GM19023 (cell line): ENCODE measurements around the gene P4HA3.

ENCODE experiments used
- ATAC-seq: cut with Tn5 transposase; IDR thresholded peaks from one replicate; pipeline ENCODE4 v1.9.1; 2021; ENCODE audit warnings: mild to moderate bottlenecking, moderate library complexity; ENCODE audit not compliant: unreplicated experiment

Gene P4HA3

DNA sequence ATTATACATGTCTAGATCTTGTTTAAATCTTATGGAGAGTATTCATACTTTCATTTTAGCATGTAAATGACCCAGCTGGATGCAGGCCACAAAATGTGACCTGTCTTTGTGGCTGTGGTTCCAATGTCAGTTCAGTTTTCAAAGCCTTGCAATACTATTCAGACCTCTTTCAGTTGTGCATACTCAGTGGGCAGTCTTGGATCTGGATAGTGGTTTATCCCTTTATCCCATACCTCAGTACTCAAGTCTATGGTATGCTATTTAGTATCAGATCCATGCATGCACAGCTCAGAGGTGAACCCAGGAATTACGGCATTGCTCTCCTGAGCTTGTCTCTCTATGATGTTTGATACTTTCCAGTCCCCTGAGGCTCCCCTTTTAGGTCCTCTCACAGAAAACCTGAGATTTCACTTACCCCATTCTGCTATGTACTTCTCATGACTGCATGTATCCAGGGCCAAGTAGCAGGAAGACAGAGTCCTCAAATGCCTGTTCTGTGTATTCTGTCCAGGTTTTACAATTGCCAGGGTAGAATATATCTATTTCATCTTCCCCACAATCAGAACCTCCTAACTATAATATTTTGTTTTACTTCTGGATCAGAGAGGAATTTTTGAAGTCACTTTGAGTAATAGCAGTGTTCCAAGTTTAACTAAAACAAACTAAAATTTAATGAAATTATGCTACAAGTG lies 6.9 kb upstream of the P4HA3 start:
- no peak for ATAC-seq

DNA sequence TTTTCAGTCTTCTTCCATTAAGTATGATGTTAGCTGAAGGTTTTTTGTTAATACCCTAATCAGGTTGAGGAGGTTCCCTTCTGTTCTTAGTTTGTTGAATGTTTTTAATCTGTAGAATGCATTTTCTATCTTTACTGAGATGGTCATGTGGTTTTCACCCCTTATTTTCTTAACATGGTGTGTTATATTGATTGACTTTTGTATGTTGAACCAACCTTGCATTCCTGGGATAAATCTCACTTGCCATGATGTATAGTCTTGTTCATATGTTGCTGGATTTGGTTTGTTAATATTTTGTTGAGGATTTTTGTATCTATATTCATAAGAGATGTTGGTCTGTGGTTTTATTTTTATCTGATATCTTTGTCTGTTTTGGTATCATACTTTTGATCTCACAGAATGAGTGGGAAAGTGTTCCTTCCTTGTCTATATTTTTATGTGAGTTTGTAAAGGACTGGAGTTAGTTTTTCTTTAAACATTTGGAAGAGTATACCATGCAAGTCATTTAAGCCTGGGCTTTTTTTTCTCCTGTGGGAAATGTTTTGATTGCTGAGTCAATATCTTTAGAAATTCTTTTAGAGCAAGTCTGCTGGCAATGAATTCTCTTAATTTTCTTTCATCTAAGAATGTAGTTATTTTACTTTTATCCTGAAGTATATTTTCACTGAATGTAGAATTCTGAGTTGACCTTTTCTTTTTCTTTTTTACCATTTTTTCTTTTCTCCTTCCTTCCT lies 5.5 kb upstream of the P4HA3 start:
- ATAC-seq = no peak

DNA sequence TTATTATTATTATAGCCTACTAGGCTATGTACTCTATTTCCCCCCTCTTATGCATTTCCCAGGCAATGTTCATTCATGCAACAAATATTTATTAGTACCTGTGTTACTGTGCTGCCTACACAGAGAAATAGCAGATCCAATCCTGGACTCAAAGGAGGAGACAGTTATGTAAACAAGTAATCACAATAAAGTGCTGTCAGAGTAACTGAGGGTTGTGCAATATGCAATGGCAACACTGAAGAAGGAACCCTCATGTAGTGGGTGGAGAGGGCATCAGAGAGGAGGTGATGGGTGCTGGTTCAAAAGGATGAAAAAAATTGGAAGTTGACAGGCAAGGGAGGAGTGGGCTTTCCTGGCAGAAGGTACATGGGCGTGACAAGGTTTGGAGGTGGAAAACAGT lies 886 bp upstream of the P4HA3 start:
- no peak for ATAC-seq

DNA sequence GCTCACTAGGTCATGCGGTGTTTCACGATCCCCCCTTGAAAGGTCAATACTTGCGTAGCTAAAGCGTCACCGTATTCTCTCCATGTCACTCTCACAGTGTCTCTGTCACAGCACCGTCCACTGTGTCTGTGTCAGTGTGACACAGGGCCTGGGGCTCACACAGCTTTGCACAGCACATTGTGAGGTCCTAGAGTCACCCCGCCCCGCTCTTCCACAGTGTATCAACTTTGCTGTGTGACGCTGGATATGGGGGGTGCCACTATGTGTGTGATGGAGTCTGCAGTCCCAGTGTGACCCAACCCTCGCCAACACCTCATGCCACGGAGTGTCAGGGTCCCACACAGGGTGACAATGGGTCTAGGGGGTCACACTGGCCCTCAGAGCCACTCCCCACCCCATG lies 583 bp downstream of the P4HA3 start:
- ATAC-seq = no peak

GRCh38 chr11:74307434-74307833 lies 4.0 kb downstream of the P4HA3 start:
- no peak for ATAC-seq

- no peak for ATAC-seq
Measured at GRCh38 chr11:74306435-74307175, 4.8 kb downstream of the P4HA3 start.

- no peak for ATAC-seq
Measured at GRCh38 chr11:74299015-74299414, 12.4 kb downstream of the P4HA3 start.

DNA sequence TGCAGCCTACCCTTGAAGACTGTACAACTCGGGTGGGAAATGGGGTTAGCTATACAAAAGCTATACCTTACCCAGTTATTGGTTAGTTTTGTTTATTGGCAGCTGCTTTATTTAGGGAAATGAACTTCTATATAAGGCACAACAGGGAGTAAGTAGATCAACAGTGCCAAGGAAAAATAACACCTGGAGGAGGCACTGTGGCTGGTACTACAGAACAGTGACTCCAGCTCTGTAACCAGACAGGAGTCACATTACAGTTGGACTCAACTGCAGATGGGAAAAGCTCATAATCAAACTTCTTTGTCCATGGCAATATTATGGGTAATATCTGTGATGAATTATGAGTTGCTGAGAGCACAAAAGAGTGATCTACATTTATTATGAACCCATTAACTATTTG lies 14.0 kb downstream of the P4HA3 start:
- no peak for ATAC-seq

- ATAC-seq = no peak
Measured at GRCh38 chr11:74288911-74289310, 22.5 kb downstream of the P4HA3 start.

DNA sequence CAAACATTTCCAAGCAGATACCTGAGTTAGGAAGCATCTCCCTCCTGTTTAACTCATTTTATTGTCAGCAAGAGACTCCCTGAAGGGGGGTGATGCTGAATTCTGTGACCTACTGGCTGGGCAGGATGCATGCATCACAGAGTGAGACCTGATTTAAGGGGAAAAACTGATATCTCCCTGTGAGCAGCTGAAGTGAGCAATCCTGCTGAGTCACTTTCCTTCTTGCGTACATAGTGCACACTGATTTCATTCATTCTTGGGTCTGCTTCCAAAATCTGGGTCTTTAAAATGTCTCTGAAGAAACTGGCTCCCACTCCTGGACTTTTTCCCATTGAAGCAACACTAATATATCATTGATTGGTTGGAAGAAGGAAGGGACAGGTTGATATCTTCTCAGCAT lies 23.3 kb downstream of the P4HA3 start:
- ATAC-seq = no peak

GRCh38 chr11:74284466-74284865 lies 27.0 kb downstream of the P4HA3 start:
- ATAC-seq = no peak

- ATAC-seq = no peak
Measured at GRCh38 chr11:74283580-74284180, 27.8 kb downstream of the P4HA3 start.

DNA sequence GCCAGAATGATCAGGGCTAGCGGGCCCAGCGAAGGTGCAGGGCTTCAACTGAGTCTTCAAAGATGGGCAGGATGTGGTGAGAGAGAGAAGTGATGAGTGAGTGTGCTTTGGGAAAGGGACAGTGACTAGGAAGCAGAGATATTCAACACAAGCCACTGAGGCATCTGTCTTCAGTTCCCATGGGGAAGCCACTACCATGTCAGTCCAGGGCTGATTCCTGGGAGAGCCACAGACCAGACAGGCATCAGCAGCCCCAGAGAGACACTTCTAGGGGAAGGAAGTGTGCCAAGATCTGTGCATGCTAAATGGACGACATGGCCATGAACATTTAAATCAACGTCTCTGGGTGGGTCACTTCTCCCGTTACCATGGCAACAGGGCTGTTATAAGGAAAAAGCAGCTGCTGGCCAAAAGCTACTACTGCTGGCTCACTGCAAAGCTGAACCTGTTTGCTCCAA lies 28.5 kb downstream of the P4HA3 start:
- no peak for ATAC-seq

DNA sequence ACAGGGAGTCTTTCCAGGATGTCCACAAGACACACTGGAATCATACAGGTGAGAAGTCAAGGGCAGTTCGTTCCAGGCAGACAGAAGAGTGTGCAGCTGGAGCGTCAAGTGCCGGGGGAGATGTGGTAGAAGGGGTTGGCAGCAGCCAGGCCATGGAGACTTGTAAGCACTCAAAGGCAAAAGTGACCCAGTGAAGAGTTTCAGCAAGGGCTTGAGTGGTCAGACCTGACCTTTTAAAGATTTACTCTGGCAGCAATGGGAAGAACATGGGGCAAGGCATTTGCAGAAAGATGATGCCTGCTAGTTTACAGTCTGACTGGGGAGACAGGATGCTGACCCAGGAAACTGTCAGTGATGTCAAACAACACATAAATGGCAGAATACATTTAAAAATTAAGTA lies 29.0 kb downstream of the P4HA3 start:
- no peak for ATAC-seq

DNA sequence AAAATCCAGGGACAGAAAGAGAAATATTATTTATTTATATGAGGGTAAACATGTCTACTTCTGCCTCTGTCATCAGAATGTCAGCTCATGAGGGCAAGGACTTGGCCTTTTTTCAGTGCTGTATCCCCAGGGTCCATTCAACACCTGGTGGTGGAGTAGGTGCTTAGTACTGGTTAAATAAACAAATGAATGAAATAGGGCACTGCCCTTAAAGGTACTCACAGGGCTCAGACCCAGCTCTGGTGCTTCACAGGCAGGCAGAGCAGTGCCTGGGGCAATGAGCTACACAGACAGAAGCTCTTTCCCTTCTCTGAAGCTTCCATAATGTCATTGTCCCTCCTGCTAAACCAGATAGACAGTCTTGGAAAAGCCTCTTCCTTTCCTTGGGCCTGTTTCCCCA lies 30.9 kb downstream of the P4HA3 start:
- no peak for ATAC-seq

- no peak for ATAC-seq
Measured at GRCh38 chr11:74279256-74279655, 32.2 kb downstream of the P4HA3 start.

GRCh38 chr11:74278721-74279161 lies 32.7 kb downstream of the P4HA3 start:
- ATAC-seq = no peak

GRCh38 chr11:74278103-74278502 lies 33.3 kb downstream of the P4HA3 start:
- no peak for ATAC-seq

GRCh38 chr11:74276581-74276980 lies 34.9 kb downstream of the P4HA3 start:
- ATAC-seq = no peak

DNA sequence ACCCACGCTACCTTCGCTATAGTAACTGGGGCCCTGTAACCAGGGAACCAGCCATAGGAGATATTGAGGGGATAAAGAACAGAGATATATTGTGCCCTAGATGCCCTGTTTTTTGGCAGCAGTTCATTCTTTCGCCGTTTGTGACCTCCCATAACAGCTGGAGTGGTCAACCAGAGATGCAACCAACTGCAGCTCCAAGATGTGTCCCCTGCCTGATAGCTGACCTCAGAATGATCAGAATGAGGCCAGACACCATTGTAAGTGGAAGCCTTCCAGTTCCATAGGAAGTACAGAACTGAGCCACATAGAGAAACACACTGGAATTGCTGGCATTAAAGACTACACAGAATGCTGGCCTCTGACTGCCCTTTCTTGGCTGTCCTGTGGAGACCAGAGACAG lies 39.2 kb downstream of the P4HA3 start:
- no peak for ATAC-seq

DNA sequence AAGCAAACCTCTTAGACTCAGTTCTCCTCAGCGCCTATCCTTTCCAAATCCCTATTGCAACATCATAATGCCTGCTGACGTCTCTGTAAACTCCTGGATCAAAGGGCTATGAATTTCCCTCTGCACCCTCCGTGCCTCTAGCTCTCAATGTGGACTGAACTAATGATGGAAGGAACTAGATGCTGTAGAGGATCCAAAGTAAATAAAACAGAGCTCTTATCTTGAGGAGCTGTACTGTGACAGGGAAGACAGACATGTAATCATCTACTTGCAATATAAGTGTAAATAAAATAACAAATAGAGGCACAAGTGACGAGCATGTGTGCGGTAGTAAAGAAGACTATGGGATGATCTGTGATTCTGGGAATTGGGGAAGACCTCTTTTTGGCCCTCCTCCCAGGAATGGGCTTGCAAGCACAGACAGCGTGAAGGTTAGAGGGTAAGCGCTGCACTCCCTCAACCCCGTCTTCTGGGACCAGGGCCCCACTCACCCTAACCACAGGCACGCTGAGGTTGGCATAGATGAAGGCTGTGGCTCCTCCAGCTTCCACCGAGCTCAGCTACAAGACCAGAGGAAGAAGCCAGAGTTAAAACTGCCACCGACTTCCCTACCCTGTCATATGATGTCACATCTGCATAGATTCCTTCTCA lies 42.2 kb downstream of the P4HA3 start:
- no peak for ATAC-seq
